CD14-positive monocyte (primary cell): ENCODE results near the gene SYNE2. TPM values are rescaled to one million over a fixed set of nuclear protein-coding genes. Genes with fewer than 3 reads are reported as not detected.

ENCODE experiments used
- DNase-seq, 3 donors: peaks; one replicate each; pipeline ENCODE4 v3.0.0-alpha.2; 2011 to 2022
- H2AFZ ChIP-seq: 2 replicates; pipeline ENCODE4 v1.6.0; 2012; ENCODE audit warnings: mild to moderate bottlenecking, low read depth, low read length, inconsistent platforms; ENCODE audit not compliant: insufficient read depth, poor library complexity, severe bottlenecking
- H3K27ac ChIP-seq, 2 donors: 1 replicate in 1 of 2; 2 replicates in 1 of 2; pipeline ENCODE4 v1.5.1; 2012 to 2013; ENCODE audit warnings: low read length in 2 of 2, control low read depth in 1 of 2, inconsistent platforms in 1 of 2, low read depth in 1 of 2, mild to moderate bottlenecking in 1 of 2
- H3K27me3 ChIP-seq, 2 donors: one replicate each; pipeline versions ENCODE4 v1.6.0 to v1.6.1; 2011 to 2013; ENCODE audit warnings: low read length in 2 of 2; ENCODE audit not compliant: control insufficient read depth in 2 of 2, insufficient read depth in 2 of 2
- H3K36me3 ChIP-seq, 2 donors: replicated peaks in 1 of 2; 1 replicate in 1 of 2; 2 replicates in 1 of 2; pipeline versions ENCODE4 v1.5.1 to v1.6.1; 2012 to 2013; ENCODE audit warnings: low read length in 2 of 2, control low read depth in 1 of 2, inconsistent platforms in 1 of 2, mild to moderate bottlenecking in 1 of 2; ENCODE audit not compliant: insufficient read depth in 2 of 2, control insufficient read depth in 1 of 2
- H3K4me1 ChIP-seq, 2 donors: 1 replicate in 1 of 2; 2 replicates in 1 of 2; pipeline versions ENCODE4 v1.5.1 to v1.6.1; 2012 to 2013; ENCODE audit warnings: low read length in 2 of 2, control low read depth in 1 of 2, inconsistent platforms in 1 of 2, mild to moderate bottlenecking in 1 of 2, moderate library complexity in 1 of 2; ENCODE audit not compliant: insufficient read depth in 2 of 2, control insufficient read depth in 1 of 2
- H3K4me2 ChIP-seq: replicated peaks from 2 replicates; pipeline ENCODE3; 2012; ENCODE audit warnings: low read length, moderate library complexity, mild to moderate bottlenecking; ENCODE audit not compliant: poor library complexity, severe bottlenecking; ENCODE audit errors: extremely low read depth
- H3K4me3 ChIP-seq, 3 experiments: fragments of 200-600 bp in 1 of 3; sonication (generic) in 1 of 3; replicated peaks in 1 of 3; 1 replicate in 2 of 3; 2 replicates in 1 of 3; pipeline ENCODE4 v1.5.1; 2011 to 2013; ENCODE audit warnings: low read length in 3 of 3, mild to moderate bottlenecking in 3 of 3, control low read depth in 2 of 3, low read depth in 2 of 3, inconsistent platforms in 1 of 3, moderate library complexity in 1 of 3
- H3K79me2 ChIP-seq: 2 replicates; pipeline ENCODE4 v1.6.0; 2012; ENCODE audit warnings: mild to moderate bottlenecking, control low read depth, inconsistent platforms, low read length, moderate library complexity; ENCODE audit not compliant: insufficient read depth
- H3K9ac ChIP-seq: 2 replicates; pipeline ENCODE4 v1.6.0; 2017; ENCODE audit warnings: low read length, mild to moderate bottlenecking; ENCODE audit not compliant: insufficient read depth, poor library complexity, severe bottlenecking
- H3K9me3 ChIP-seq, 2 donors: replicated peaks in 1 of 2; 1 replicate in 1 of 2; 2 replicates in 1 of 2; pipeline versions ENCODE4 v1.5.1 to v1.6.1; 2012 to 2013; ENCODE audit warnings: low read length in 2 of 2, control low read depth in 1 of 2; ENCODE audit not compliant: control insufficient read depth in 1 of 2, insufficient read depth in 1 of 2
- H4K20me1 ChIP-seq: 2 replicates; pipeline ENCODE4 v1.6.0; 2012; ENCODE audit warnings: mild to moderate bottlenecking, low read length, control low read depth, moderate library complexity; ENCODE audit not compliant: insufficient read depth
- H3K27ac Mint-ChIP-seq, 7 donors: one replicate each; pipeline ENCODE4 v1.8.0; 2020; ENCODE audit warnings: mild to moderate bottlenecking in 7 of 7, mixed read lengths in 7 of 7, moderate library complexity in 6 of 7, inconsistent platforms in 2 of 7
- H3K27me3 Mint-ChIP-seq, 3 donors: one replicate each; pipeline ENCODE4 v1.8.0; 2021 to 2022; ENCODE audit warnings: low read depth in 3 of 3, mild to moderate bottlenecking in 3 of 3, mixed read lengths in 3 of 3, moderate library complexity in 3 of 3, inconsistent platforms in 1 of 3
- H3K36me3 Mint-ChIP-seq, 2 donors: one replicate each; pipeline ENCODE4 v1.8.0; 2020; ENCODE audit warnings: mixed read lengths in 2 of 2, inconsistent platforms in 1 of 2, mild to moderate bottlenecking in 1 of 2
- H3K4me1 Mint-ChIP-seq: one replicate; pipeline ENCODE4 v1.8.0; 2020; ENCODE audit warnings: mild to moderate bottlenecking, mixed read lengths
- H3K4me3 Mint-ChIP-seq, 2 donors: one replicate each; pipeline ENCODE4 v1.8.0; 2020; ENCODE audit warnings: mild to moderate bottlenecking in 2 of 2, mixed read lengths in 2 of 2, moderate library complexity in 1 of 2
- H3K9me3 Mint-ChIP-seq, 7 donors: one replicate each; pipeline ENCODE4 v1.8.0; 2020 to 2022; ENCODE audit warnings: mixed read lengths in 7 of 7, mild to moderate bottlenecking in 6 of 7, moderate library complexity in 6 of 7, inconsistent platforms in 2 of 7
- WGBS: methylation state at CpG from one replicate; pipeline ENCODE4 v1.1.5; 2013; ENCODE audit warnings: missing lambda C conversion rate; ENCODE audit not compliant: insufficient coverage; 5-methylcytosine and 5-hydroxymethylcytosine counted together
- intact Hi-C, 2 donors: fragments of 100-400 bp; cut with micrococcal nuclease; formaldehyde crosslinking; loops; one replicate each; pipeline versions ENCODE4 v1.15.0 to v1.15.1; 2023
- polyA plus RNA-seq, 3 donors: library from polyadenylated mRNA; depleted of rRNA in 1 of 3; unstranded in 2 of 3; stranded (reverse) in 1 of 3; fragments of 300-500 nt in 2 of 3; fragments of >200 nt in 1 of 3; fragmentation: Illumina TruSeq in 2 of 3; gene quantifications; 1 replicate in 2 of 3; 2 replicates in 1 of 3; pipeline ENCODE4 v1.2.3, GENCODE V29; 2012 to 2021
- TF ChIP-seq, protein P1 (sequence below): fragments of 200-600 bp; IDR thresholded peaks from one replicate; pipeline ENCODE4 v1.8.0; 2022; ENCODE audit warnings: antibody characterized with exemption, mild to moderate bottlenecking

SYNE2 gene
- polyA plus RNA-seq, 3 donors = 0.06 to 0.46 (median 0.44) TPM

DNA sequence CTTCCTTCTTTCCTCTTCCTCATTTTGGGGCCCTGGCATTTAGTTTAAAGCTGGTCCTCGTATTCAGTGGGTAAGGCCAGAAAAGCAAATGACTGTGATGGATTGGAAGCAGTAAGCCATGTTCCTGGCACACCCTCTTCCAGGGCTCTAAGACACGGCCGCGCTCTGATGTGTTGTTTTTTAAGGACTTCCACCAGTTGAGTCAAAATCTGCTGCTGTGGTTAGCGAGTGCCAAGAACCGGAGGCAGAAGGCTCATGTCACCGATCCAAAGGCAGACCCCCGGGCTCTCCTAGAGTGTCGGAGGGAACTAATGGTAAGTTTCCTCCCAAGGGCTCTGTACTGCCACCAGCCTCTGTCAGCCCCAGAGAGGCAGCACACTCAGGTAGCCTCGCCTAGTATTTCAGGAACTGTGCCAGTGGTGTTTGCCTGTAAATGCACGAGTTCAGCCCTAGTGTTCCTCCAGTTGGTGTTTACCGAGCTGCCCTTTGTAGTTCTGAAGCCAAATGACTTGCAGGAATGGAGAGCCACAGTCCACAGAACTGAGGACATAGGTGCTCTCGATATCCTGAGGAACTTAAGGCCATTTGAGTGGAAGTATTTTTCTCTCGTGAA lies 368.7 kb downstream of the SYNE2 start:
- peak overlapping the region in 1 of 7 donors; percentile 54 for H3K27ac Mint-ChIP-seq
- H3K4me3 Mint-ChIP-seq = peak overlapping the region in 1 of 2 donors; percentile 42
- 23% methylated on average over 13 of the region's 14 CpGs for WGBS
- no peak overlapping the region for H3K9ac ChIP-seq
- no peak for DNase-seq
- no peak overlapping the region for H2AFZ ChIP-seq
- no peak overlapping the region for H3K4me3 ChIP-seq
- no peaks in the 10 kb centered on the region for H3K79me2 ChIP-seq
- H3K27me3 Mint-ChIP-seq = peaks cover 13 to 16% (median 14%) of the 10 kb centered on the region in 3 donors
- peaks cover 14% of the 10 kb centered on the region for H3K4me1 Mint-ChIP-seq
- H4K20me1 ChIP-seq = no peaks in the 10 kb centered on the region
- TF ChIP-seq, protein P1, sequence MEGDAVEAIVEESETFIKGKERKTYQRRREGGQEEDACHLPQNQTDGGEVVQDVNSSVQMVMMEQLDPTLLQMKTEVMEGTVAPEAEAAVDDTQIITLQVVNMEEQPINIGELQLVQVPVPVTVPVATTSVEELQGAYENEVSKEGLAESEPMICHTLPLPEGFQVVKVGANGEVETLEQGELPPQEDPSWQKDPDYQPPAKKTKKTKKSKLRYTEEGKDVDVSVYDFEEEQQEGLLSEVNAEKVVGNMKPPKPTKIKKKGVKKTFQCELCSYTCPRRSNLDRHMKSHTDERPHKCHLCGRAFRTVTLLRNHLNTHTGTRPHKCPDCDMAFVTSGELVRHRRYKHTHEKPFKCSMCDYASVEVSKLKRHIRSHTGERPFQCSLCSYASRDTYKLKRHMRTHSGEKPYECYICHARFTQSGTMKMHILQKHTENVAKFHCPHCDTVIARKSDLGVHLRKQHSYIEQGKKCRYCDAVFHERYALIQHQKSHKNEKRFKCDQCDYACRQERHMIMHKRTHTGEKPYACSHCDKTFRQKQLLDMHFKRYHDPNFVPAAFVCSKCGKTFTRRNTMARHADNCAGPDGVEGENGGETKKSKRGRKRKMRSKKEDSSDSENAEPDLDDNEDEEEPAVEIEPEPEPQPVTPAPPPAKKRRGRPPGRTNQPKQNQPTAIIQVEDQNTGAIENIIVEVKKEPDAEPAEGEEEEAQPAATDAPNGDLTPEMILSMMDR = no peak
- intact Hi-C loops = no loop called here
- H3K27ac ChIP-seq = no peak overlapping the region
- H3K36me3 Mint-ChIP-seq = no peaks in the 10 kb centered on the region
- no peaks in the 10 kb centered on the region for H3K36me3 ChIP-seq
- H3K9me3 Mint-ChIP-seq = no peaks in the 10 kb centered on the region
- no peaks in the 10 kb centered on the region for H3K27me3 ChIP-seq
- H3K4me2 ChIP-seq = no peak overlapping the region
- peaks cover 0 to 6% of the 10 kb centered on the region in 2 donors for H3K4me1 ChIP-seq
- H3K9me3 ChIP-seq = no peaks in the 10 kb centered on the region

- Histone ChIP-seq H3K9ac (no peak overlapping the region), H3K79me2 (no peaks in the 10 kb centered on the region), H3K9me3 (no peaks in the 10 kb centered on the region), H3K4me3 (no peak overlapping the region), H3K27ac (no peak overlapping the region), H3K27me3 (no peaks in the 10 kb centered on the region), H3K4me2 (no peak overlapping the region), H4K20me1 (no peaks in the 10 kb centered on the region), H3K36me3 (no peaks in the 10 kb centered on the region), H3K4me1 (peaks cover 0 to 6% of the 10 kb centered on the region in 2 donors), H2AFZ (no peak overlapping the region)
- no peak overlapping the region for H3K4me3 Mint-ChIP-seq
- TF ChIP-seq, protein P1 = no peak
- DNase-seq = no peak
- H3K9me3 Mint-ChIP-seq = no peaks in the 10 kb centered on the region
- H3K27ac Mint-ChIP-seq = no peak overlapping the region
- intact Hi-C loops = no loop called here
- H3K4me1 Mint-ChIP-seq = peaks cover 13% of the 10 kb centered on the region
- no peaks in the 10 kb centered on the region for H3K36me3 Mint-ChIP-seq
- peaks cover 11 to 20% (median 12%) of the 10 kb centered on the region in 3 donors for H3K27me3 Mint-ChIP-seq
- 95% methylated on average over 10 of the region's 10 CpGs for WGBS
These were observed 372.4 kb downstream of the SYNE2 start for GRCh38 chr14:64225151-64225757.
